LNCaP clone FGC (cell line): ENCODE results near the gene TSPAN17.
A peak's percentile ranks its signal among the peaks of the same experiment; 100 is the strongest.

ENCODE experiments used
- DNase-seq: peaks from one replicate; pipeline ENCODE4 v3.0.0-alpha.2; 2011; ENCODE audit warnings: low read depth
- H3K4me3 ChIP-seq: 2 replicates; pipeline ENCODE4 v1.5.1; 2011; ENCODE audit warnings: mild to moderate bottlenecking, low read depth, low read length, control low read depth
- TF ChIP-seq, protein P1 (sequence below): IDR thresholded peaks from 2 replicates; pipeline ENCODE4 v1.5.1; 2012; ENCODE audit warnings: mild to moderate bottlenecking; ENCODE audit not compliant: control insufficient read depth, insufficient read depth; ENCODE audit errors: extremely low read depth

Gene TSPAN17

GRCh38 chr5:176659512-176659839 lies 12.2 kb downstream of the TSPAN17 start:
- no peak overlapping the region for H3K4me3 ChIP-seq
- TF ChIP-seq, protein P1, sequence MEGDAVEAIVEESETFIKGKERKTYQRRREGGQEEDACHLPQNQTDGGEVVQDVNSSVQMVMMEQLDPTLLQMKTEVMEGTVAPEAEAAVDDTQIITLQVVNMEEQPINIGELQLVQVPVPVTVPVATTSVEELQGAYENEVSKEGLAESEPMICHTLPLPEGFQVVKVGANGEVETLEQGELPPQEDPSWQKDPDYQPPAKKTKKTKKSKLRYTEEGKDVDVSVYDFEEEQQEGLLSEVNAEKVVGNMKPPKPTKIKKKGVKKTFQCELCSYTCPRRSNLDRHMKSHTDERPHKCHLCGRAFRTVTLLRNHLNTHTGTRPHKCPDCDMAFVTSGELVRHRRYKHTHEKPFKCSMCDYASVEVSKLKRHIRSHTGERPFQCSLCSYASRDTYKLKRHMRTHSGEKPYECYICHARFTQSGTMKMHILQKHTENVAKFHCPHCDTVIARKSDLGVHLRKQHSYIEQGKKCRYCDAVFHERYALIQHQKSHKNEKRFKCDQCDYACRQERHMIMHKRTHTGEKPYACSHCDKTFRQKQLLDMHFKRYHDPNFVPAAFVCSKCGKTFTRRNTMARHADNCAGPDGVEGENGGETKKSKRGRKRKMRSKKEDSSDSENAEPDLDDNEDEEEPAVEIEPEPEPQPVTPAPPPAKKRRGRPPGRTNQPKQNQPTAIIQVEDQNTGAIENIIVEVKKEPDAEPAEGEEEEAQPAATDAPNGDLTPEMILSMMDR, result no peak
- no peak for DNase-seq

DNA sequence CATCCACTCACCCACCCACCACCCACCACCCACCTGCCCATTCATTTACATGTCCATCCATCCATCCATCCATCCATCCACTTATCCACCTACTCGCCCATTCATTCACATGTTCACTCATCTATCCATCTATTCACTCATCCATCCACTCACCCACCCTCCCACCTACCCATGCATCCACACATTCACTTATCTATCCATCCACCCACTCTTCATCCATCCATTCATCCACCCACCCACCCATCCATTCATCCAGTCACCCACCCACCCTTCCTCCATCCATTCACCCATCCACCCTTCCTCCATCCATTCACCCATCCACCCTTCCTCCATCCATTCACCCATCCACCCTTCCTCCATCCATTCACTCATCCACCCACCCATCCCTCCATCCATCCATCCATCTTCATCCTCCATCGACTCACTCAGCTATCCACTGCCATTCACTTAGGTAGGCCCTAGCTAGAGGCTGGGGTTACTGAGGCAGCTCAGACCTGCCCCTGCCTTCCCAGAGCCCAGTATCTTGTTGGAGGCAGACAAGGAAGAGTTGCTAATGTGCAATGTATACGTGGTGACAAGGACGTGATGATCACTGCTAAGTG lies 12.7 kb downstream of the TSPAN17 start:
- DNase-seq, result no peak
- H3K4me3 ChIP-seq, result no peak overlapping the region
- TF ChIP-seq, protein P1, result no peak

GRCh38 chr5:176660530-176660859 lies 13.2 kb downstream of the TSPAN17 start:
- TF ChIP-seq, protein P1, result no peak
- H3K4me3 ChIP-seq, result no peak overlapping the region
- DNase-seq, result no peak

DNA sequence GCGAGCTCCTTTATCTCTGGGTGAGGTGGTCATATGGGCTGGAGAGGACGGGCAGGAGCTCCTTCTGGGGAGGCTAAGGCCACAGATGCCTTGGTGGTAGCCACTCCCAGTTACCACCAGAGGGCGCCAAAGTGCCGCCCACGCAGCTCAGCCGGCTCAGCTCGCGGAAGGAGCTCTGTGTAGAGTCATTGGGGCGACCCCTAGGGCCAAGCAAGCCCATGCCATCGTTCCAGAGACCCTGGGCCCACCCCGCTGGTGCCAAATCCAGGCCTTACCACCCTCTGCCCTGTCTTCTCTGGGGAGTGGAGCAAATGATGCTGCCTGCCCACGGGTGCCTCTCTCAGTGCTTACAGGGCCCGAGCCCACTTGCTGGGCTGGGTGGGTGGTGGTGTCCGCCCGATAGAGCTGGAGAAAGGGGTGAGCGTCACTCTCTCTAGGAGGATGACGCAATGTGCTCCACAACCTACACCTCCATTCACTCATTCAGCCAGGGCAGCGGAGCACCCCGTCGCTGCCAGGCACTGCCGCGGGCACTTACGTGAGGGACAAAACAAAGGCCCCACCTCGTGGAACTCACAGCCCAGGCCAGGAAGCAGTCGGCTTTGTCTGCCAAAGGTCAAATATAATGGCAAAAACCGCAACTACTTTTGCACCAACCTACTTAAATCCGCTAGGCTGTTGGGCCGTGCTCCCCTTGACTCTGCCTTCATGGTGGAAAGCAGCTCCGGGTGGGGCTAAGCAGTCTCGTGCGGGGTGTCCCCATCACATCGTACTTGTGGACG lies 13.8 kb downstream of the TSPAN17 start:
- TF ChIP-seq, protein P1, result peak; percentile 96
- no peak for DNase-seq
- no peak overlapping the region for H3K4me3 ChIP-seq

DNA sequence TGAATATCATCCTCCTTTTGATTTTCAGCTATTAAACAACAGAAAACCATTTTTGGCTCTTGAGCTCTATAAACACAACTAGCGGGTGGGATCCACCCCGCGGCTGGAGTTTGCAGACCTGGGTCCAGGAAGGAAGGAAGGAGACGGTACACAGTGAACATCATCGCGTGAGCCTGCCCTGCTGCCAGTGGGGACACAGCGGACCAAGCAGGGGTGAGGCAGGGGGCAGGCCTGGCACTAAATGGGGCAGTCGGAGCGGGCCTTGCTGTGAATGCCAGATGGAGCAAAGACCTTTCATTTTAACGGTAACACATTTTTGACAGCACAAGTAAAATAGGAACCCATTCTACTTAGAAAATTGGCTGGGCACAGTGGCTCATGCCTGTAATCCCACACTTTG lies 14.4 kb downstream of the TSPAN17 start:
- H3K4me3 ChIP-seq, result no peak overlapping the region
- no peak for DNase-seq
- TF ChIP-seq, protein P1, result no peak

- no peak for DNase-seq
- no peak overlapping the region for H3K4me3 ChIP-seq
- TF ChIP-seq, protein P1, result no peak
Measured at GRCh38 chr5:176662371-176663333, 15.4 kb downstream of the TSPAN17 start.
